Stimulated activated CD4-positive, alpha-beta T cell treated with anti-CD3 and anti-CD28 coated beads, Interleukin-2, amount 100 ng/mL, for 4 hours (primary cell): ENCODE measurements around the gene KIAA1328.

ENCODE experiments used
- DNase-seq: peaks from one replicate; pipeline ENCODE4 v3.0.0-alpha.2; 2020; ENCODE audit warnings: low read depth

The KIAA1328 gene

GRCh38 chr18:37254236-37254754 is 425.4 kb downstream of the KIAA1328 start:
- no peak for DNase-seq

DNA sequence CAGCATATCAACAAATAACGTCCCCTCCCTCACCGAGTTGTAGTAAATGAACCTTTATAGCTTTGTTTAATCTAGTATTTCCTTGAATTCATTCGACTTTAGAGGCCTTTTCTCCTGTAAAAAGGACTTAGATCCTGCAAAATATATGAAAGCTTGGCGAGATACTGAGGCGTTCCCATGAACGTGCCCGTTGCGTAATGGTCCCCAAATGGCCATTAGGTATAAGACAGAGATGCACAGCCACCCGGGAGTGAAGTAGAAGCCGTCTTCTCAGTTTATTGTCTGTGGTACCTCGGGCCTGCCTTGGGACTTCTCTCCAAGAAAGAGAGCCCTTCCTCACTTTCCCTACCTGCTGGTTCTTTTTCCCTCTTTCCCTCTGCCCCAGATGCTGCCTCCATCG is 426.0 kb downstream of the KIAA1328 start:
- DNase-seq: no peak

DNA sequence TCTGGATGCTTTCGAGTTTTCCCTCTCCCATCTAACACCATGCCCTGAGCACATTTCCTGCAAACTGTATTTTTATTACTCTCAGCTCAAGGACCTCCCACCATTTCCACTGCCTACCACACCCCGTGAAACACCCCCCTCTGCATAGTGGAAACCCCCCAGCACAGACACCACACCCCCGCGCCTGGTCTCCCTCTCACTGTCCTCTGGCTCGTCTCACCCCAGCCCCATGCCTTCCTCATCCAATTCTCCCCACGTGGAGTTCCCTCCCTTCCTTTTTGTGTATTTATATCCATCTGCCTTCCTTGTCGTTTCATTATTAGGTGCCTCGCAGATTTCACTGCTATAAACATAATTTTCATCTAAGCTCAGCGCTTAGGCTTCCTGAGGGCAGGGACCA is 429.2 kb downstream of the KIAA1328 start:
- no peak for DNase-seq

GRCh38 chr18:37258819-37259218 is 429.9 kb downstream of the KIAA1328 start:
- no peak for DNase-seq

GRCh38 chr18:37259711-37260110 is 430.8 kb downstream of the KIAA1328 start:
- no peak for DNase-seq

GRCh38 chr18:37260367-37261093 is 431.6 kb downstream of the KIAA1328 start:
- no peak for DNase-seq

GRCh38 chr18:37261246-37261840 is 432.4 kb downstream of the KIAA1328 start:
- DNase-seq: no peak

DNA sequence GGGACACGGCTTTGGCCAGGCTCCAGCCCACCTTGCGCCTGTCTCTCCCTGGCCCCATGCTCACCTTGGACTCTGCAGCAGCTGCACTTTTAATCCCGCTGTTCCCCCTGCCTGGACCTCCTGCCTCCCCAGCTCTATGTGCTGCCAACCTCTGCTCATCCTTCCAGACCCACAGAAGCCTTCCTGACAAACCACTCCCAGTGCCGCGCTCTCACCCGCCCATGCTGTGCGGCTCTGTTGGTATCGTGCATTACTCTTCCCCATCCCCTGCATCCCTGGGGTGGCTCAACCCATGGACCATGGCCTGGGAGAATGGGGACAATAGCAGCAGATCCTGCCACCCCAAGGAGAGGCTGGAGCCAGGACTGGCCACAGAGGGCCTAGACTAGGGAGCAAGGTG is 433.1 kb downstream of the KIAA1328 start:
- no peak for DNase-seq

GRCh38 chr18:37264956-37265355 is 436.0 kb downstream of the KIAA1328 start:
- DNase-seq: no peak

- no peak for DNase-seq
Observed at GRCh38 chr18:37265382-37265781, 436.5 kb downstream of the KIAA1328 start.

DNA sequence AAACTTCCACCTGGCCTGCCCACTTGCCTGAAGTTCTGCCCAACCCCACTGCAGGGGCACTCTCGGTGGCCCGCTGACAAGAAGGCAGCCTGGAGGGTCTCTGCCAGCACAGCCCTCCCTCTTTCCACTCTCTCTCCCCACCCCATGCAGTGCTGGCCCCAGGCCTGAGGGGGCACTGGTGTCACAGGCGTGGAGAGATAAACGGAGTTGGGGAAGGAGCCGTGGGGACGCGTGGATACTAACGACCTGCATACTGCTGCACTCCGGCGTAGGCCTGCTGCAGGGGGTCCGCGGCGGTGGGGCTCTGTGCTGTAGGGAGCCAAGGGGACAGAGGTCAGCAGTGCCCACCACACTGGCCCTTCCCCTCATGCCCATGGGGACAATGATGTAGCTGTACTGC is 437.4 kb downstream of the KIAA1328 start:
- no peak for DNase-seq

GRCh38 chr18:37270038-37270665 is 441.2 kb downstream of the KIAA1328 start:
- no peak for DNase-seq

DNA sequence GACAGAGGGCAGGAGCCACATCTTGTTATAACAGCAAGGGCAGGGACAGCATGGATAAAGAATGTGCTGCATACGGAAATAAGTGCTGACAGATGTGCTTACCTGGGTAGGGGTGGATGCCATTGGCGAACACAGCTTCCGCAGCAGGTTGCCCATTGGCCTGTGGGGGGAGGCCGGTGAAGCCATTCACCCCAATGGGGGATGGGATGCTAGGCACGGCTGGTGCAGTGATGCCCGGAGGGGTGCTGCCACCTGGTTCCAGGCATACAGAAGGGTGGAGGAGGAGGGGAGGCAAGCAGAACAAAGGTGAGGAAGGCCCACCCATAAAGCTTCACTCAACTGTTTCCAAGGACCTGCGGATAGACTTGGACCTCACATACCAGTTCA is 441.7 kb downstream of the KIAA1328 start:
- DNase-seq: no peak

DNA sequence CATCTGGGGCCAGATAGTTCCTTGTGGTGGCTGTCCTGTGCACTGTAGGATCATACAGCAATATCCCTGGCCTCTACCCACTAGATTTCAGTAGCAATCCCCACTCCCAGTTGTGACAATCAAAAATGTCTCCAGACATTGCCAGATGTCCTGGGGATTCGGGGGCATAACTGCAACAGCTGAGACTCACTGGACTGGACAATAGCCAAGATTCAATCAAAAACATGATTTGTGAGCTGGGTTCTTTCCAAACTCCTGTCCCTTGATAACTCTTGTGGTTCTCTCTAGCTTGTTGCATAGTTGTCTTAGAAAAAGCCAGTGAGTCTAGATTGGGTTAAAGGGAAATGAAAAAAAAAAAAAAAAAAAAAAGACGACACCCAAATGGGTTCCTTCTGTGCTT is 443.3 kb downstream of the KIAA1328 start:
- no peak for DNase-seq

DNA sequence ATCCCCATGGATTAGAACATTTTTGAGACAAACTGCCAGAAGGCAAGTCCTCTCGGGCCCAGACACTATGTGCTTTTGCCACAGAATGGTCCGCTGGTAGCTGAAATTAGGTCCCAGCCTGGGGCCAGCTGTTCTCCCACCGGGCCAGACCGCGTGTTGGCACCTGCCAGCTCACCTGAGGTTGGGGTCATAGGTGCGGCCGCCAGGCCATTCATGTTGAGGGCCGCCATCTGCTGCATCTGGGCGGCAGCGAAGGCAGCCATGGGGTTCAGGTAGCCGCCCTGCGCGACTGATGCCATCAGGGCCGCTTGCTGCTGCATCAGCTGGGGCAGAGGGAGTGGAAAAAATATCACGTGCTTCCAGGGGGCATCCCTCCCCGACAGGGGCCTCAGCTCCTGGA is 443.9 kb downstream of the KIAA1328 start:
- no peak for DNase-seq

DNA sequence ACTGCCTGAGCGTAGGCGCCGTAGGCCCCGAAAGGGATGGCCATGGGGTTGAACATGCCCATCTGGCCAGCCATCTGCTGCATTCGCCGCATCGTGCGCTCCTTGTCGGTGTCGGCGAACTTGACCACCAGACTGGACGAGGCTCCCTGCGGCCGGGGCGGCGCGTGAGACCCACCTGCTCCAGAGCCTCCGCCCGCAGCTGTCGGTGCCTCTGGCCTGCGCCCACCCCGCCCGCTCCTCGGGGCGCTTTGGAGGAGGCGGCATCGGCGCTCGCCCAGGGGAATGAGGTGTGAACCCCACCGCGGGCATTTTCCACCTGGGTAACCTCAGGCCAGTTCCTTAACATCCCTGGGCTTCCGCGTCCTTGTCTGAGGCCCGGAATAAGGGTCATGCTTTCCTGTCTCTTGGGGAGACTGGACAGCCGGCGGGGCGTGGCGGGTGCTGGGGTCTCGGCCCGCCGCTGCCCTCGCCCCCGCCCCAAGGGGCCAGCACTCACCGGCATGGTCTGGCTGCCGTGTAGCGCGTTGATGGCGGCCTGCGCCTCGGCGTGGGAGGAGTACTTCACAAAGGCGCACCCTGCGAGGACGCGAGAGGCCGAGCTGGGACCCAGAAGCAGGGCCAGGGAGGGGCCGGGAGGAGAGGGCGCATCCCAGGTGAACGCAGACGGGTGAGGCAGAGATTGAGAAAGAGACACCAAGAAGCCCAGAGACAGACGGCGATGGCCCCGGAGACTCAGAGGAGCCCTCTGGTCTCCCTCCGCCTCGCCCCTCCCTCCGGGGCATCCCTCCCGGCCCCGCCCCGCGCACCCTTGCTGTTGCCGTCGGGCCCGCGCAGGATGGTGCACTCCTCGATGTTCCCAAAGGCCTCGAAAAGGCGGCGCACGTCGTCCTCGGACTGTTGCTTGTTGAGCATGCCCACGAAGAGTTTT is 445.6 kb downstream of the KIAA1328 start:
- no peak for DNase-seq

DNA sequence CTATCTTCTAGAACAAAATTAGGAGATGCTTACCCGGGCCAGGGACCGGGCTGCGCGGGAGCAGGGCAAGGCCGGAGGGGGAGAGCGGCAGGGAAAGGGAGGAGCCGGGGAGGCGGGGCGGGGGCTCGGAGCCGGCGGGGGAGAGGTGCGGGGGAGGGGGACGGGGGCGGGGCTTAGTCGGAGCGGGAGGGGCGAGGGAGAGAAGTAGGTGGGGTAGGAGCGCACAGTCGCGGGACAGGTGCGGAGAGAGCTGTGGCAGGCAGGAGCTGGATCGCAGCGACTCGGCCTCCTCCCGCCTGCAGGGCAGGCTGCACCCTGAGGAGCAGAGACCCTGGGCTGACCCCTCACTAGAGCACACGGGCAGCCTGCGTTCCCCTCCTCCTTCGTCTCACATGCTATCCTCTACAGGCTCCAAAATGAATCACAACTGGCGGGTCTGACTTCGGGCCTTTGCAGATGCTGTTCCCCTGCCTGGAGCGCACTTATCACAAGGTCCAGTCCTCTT is 446.4 kb downstream of the KIAA1328 start:
- DNase-seq: no peak

- DNase-seq: no peak
Observed at GRCh38 chr18:37276111-37276890, 447.4 kb downstream of the KIAA1328 start.

DNA sequence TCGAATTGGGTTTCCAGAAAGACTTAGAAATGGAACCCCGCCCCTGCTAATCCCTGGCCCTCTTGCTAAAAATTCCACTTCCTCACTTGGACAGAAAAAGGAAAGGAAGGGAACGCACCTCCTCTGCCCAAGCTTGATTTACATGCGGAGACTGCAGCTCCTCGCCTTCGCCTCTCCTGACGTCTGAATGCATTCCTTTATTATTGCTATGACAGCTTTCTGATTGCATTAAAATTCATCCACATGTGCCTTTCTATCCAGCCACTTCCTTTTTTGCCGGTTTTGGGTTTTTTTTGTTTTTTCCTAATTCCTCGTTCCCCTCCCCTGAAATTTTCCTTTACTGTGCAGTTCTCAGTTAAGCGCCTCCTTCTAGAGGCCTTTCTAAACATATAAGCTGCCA is 448.9 kb downstream of the KIAA1328 start:
- no peak for DNase-seq
